Lung microvascular endothelial cell (primary cell): Measurements from ENCODE around the gene CPNE7. TPM values are rescaled to one million over a fixed set of nuclear protein-coding genes. Genes with fewer than 3 reads are reported as not detected.

Experiments used
- DNase-seq, 2 donors: peaks; one replicate each; pipeline versions ENCODE4 v3.0.0 to v3.0.0-alpha.2; 2010; ENCODE audit warnings: low read depth in 2 of 2
- total RNA-seq: library from RNA; depleted of rRNA; stranded (reverse); fragments of >200 nt; gene quantifications from 2 replicates; pipeline ENCODE4 v1.2.1, GENCODE V29; 2014

Gene CPNE7
- total RNA-seq, 1 donor from 2014 or later: 1.2 TPM

DNA sequence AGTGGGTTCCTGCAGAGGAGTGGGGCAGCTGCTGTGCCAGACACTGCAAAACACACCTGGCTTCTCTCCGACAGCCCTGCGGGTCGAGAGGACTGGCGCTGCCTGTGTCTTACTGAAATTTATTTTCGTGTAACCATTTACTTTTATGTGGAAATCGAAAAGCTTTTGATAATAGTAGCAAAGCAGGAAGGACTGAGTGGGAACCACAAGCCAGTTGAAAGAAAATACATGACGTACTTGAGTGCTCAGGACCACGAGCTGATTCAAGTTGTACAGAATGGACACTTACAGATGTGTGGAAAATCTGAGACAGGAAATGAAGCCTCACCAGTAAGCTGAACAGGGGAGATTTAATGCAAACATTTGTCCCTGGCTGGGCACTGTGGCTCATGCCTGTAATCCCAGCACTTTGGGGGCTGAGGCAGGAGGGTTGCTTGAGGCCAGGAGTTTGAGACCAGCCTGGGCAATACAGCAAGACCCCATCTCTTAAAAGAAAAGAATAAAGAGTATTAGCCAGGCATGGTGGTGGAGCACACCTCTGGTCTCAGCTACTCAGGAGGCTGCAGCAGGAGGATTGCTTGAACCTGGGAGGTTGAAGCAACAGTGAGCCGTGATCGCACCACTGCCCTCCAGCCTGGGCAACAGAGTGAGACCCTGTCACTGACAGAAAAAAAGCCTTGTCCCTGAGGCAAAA is 26.4 kb upstream of the CPNE7 start:
- DNase-seq: no peak

DNA sequence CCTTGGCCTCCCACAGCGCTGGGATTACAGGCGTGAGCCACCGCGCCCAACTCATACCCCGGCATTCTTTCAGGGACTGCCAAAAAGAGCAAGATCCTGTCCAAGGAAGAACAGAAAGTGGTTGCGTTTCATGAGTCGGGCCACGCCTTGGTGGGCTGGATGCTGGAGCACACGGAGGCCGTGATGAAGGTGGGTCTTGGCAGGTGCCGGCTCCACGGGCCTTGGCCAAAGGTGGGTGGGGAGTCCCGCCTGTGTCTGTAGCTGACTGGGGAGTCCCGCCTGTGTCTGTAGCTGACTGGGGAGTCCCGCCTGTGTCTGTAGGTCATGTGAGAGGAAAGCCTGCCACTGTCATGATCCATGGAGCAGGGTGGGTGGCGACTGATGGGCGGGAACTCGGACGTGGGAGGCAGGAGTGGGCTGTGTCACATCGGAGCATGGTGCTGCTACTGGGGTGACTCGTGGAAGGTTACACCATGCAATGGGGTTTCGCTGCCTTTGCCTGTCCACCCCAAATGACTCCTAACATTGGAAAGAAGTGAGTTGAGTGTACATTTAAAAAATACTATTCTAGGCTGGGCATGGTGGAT is 25.0 kb upstream of the CPNE7 start:
- DNase-seq: no peak

GRCh38 chr16:89552329-89552728 is 23.2 kb upstream of the CPNE7 start:
- no peak for DNase-seq

DNA sequence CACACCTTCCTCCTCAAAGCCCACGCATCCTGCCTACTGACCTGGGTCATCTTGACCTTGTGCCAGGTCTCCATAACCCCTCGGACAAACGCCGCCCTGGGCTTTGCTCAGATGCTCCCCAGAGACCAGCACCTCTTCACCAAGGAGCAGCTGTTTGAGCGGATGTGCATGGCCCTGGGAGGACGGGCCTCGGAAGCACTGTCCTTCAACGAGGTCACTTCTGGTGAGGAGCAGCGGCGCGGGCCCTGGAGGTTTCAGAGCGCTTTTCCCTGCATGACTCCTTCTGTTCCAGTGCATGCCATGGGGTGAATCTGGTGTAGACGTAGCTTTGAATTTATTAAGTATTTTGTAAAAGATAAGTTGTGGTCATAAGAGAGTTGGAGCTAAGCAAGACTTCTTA is 22.6 kb upstream of the CPNE7 start:
- DNase-seq: no peak

DNA sequence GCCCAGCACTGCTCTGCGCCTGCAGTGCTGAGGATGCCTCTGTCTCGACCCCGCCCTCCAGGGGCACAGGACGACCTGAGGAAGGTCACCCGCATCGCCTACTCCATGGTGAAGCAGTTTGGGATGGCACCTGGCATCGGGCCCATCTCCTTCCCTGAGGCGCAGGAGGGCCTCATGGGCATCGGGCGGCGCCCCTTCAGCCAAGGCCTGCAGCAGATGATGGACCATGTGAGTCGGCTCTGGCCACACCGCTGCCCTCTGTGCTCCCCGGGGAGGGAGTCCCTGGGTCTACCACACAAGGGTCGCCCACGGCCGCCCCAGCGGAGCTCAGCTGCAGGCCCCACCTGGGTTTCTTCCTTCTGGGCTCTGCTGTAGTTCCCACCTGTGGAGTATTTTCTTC is 21.8 kb upstream of the CPNE7 start:
- no peak for DNase-seq

- DNase-seq: no peak
These were observed 21.2 kb upstream of the CPNE7 start for GRCh38 chr16:89554343-89554742.

- DNase-seq: no peak
These were observed 20.3 kb upstream of the CPNE7 start for GRCh38 chr16:89555265-89555664.

GRCh38 chr16:89555780-89556179 is 19.8 kb upstream of the CPNE7 start:
- no peak for DNase-seq

- DNase-seq: peak; percentile 86 to 93
These were observed 18.5 kb upstream of the CPNE7 start for GRCh38 chr16:89556750-89557689.

- no peak for DNase-seq
These were observed 17.7 kb upstream of the CPNE7 start for GRCh38 chr16:89557690-89558490.

DNA sequence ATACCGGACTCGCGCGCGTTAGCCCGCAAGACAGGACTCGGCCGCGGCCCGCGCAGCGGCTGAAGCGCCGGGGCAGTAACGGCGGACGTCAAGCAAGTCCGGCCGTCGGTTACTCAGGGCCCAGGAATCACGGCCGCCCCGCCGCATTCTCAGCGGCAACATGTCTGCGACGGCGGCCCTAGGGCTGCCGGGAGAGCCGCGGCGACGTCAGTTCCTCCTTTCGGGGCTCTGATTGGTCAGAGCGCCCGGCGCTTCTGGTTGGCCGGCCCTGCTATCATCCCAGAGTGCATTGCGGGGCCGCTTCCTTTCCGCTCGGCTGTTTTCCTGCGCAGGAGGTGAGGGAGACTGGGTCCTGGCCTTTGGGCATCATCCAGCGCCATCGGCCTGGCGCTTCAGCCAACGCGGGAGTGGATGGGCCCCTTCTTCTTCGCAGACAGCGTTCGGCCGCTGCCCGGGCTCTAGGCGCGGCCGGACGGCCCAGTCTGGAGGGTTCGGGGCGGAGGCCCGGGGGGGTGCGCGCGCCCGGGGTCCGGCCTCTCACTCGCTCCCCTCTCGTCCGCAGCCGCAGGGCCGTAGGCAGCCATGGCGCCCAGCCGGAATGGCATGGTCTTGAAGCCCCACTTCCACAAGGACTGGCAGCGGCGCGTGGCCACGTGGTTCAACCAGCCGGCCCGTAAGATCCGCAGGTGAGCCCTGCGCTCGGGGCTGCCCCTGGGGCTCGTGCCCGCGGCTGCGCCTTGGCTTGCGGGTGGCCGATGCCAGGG is 15.0 kb upstream of the CPNE7 start, which contains the start of gene RPL13:
Gene RPL13, plus strand, starts transcription at position 305 of the 764 bp plus-strand sequence. Its CDS starts 278 bp downstream, at position 583.
- peak; percentile 96 to 97 for DNase-seq

DNA sequence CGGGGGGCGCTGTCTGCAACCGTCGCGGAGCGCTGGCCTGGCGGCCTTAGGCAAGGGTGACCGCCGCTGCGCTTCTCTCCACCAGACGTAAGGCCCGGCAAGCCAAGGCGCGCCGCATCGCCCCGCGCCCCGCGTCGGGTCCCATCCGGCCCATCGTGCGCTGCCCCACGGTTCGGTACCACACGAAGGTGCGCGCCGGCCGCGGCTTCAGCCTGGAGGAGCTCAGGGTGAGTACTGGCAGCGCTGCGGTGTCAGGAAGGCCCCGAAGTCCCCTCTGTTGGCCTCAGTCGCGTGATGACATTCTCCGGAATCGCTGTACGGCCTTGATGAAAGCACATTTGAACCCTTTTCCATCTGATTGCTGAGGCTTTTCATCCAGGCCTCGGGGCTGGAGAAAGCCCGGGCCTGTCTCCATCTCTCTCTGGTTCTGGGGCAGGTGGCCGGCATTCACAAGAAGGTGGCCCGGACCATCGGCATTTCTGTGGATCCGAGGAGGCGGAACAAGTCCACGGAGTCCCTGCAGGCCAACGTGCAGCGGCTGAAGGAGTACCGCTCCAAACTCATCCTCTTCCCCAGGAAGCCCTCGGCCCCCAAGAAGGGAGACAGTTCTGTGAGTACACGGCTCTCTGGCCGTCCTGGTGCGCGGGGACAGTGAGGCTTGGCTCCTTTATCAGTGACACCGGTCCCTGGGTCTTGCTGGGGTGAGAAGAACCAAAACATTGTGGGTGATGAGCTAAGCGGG is 14.2 kb upstream of the CPNE7 start:
- peak in 1 of 2 donors; percentile 63 for DNase-seq

DNA sequence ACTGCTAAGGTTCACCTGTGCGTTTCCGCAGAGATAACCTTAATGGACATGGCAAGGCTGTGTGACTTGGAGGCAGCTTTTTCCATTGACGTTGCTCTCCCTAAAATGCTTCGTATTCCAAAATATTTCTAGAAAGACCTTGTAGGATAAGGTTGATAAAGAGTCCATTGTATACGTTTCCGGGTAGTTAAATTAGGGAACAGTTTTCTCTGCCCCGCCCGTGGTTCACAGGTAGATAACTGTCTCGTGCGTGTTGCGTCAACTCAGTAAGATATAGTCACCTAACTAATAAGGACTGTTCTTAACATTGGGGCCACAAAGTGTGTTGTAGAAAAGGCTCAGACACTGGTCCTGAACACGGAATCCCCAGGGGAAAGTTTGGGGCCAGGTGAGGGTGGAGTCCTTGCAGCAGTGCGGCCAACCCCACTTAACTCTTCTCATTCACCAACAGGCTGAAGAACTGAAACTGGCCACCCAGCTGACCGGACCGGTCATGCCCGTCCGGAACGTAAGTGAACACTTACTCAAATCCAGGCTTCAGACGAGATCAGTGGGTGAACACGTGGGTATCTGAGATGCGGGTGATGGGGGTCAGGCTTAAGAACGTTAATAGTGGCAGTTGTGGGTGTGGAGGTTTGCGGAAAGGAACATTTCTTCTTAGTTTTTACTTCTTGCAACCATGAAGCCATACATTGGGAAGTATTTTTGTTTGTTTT is 13.5 kb upstream of the CPNE7 start:
- peak in 1 of 2 donors; percentile 38 for DNase-seq

DNA sequence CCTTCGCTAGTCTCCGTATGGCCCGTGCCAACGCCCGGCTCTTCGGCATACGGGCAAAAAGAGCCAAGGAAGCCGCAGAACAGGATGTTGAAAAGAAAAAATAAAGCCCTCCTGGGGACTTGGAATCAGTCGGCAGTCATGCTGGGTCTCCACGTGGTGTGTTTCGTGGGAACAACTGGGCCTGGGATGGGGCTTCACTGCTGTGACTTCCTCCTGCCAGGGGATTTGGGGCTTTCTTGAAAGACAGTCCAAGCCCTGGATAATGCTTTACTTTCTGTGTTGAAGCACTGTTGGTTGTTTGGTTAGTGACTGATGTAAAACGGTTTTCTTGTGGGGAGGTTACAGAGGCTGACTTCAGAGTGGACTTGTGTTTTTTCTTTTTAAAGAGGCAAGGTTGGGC is 12.6 kb upstream of the CPNE7 start:
- DNase-seq: no peak

DNA sequence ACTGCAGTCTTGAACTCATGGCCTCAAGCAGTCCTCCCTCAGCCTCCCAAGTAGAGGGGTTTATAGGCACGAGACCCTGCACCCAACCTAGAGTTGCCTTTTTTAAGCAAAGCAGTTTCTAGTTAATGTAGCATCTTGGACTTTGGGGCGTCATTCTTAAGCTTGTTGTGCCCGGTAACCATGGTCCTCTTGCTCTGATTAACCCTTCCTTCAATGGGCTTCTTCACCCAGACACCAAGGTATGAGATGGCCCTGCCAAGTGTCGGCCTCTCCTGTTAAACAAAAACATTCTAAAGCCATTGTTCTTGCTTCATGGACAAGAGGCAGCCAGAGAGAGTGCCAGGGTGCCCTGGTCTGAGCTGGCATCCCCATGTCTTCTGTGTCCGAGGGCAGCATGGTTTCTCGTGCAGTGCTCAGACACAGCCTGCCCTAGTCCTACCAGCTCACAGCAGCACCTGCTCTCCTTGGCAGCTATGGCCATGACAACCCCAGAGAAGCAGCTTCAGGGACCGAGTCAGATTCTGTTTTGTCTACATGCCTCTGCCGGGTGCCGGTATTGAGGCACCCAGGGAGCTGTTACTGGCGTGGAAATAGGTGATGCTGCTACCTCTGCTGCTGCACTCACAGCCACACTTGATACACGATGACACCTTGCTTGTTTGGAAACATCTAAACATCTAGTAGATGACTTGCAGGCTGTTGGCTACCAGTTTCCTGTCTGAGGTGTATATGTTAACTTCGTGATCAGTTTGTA is 11.7 kb upstream of the CPNE7 start:
- no peak for DNase-seq

DNA sequence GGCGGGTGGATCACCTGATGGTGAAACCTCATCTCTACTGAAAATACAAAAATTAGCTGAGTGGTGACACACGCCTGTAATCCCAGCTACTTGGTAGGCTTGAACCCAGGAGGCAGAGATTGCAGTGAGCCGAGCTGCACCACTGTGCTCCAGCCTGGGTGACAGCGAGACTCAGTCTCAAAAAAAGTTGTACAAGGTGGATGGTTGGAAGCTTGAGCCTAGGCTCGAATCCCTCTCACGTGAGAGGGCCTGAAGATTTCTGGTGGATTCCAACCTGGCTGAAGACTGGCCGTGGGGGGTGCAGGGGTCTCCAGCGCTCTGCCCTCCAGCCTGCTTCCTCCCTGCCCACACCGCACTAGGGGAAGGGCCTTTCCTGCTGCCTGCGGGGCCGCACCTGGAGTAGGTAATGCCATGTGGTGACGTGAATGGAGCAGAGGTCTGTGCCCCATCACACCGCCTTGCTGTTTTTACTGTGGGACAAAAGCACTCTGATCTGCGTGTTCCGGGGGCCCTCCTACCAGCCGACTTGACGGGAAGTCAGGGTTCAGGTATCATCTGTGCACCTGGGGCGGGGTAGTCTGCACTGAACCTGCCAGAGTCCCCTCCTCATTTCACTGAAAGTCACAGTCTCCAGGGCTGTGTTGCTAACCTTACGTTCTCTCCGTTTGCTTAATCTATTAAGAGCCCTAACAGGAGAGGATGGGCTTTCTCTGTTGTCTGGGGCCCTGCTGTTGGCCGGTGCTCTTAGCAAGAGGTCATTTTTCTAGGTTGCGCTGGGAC is 10.9 kb upstream of the CPNE7 start:
- no peak for DNase-seq

DNA sequence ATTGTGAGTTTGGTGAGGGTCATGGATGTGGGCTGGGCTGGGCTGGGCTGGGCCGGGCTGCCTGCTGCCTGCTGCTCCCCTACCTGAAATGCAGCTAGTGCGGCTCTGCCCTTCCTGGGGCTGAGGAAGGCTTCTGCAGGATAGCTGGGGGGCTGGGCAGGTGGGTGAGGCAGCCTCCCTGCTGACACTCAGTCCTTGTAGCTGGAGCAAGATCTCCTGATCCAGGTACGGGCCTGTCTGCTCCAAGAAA is 10.4 kb upstream of the CPNE7 start:
- DNase-seq: no peak
